ENCODE data around the gene AGAP2. TPM values are rescaled to one million over a fixed set of nuclear protein-coding genes. Genes with fewer than 3 reads are reported as not detected.

The AGAP2 gene
- total and polyA plus RNA-seq, 2 of the 13 experiments (the other 11 are each of a cell fraction or from before 2014, with no cell fraction given), result 0.38 to 0.45 TPM

- TF ChIP-seq, protein P1, sequence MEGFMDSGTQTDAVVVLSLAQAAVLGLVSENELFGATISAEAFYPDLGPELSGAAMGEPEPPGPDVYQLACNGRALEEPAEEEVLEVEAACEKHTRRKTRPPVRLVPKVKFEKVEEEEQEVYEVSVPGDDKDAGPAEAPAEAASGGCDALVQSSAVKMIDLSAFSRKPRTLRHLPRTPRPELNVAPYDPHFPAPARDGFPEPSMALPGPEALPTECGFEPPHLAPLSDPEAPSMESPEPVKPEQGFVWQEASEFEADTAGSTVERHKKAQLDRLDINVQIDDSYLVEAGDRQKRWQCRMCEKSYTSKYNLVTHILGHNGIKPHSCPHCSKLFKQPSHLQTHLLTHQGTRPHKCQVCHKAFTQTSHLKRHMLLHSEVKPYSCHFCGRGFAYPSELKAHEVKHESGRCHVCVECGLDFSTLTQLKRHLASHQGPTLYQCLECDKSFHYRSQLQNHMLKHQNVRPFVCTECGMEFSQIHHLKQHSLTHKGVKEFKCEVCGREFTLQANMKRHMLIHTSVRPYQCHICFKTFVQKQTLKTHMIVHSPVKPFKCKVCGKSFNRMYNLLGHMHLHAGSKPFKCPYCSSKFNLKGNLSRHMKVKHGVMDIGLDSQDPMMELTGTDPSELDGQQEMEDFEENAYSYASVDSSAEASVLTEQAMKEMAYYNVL (CRISPR knock-in tag; IDR thresholded peaks at IDR 0.05; ENCODE audit: borderline replicate concordance), result no peak
- no peak for TF ChIP-seq ZNF484 (CRISPR knock-in tag; IDR thresholded peaks at IDR 0.05; ENCODE audit: borderline replicate concordance, low read depth)
- no peak for TF ChIP-seq MAFF (IDR thresholded peaks at IDR 0.05; ENCODE audit: low read depth, low read length)
- TF ChIP-seq KLF11 (CRISPR knock-in tag; IDR thresholded peaks at IDR 0.05), result peak; percentile 59; the same call in 1 of the 2 replicates
- TF ChIP-seq, protein P2, sequence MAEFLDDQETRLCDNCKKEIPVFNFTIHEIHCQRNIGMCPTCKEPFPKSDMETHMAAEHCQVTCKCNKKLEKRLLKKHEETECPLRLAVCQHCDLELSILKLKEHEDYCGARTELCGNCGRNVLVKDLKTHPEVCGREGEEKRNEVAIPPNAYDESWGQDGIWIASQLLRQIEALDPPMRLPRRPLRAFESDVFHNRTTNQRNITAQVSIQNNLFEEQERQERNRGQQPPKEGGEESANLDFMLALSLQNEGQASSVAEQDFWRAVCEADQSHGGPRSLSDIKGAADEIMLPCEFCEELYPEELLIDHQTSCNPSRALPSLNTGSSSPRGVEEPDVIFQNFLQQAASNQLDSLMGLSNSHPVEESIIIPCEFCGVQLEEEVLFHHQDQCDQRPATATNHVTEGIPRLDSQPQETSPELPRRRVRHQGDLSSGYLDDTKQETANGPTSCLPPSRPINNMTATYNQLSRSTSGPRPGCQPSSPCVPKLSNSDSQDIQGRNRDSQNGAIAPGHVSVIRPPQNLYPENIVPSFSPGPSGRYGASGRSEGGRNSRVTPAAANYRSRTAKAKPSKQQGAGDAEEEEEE (CRISPR knock-in tag; IDR thresholded peaks at IDR 0.05; ENCODE audit: borderline replicate concordance), result no peak; the same call in 1 of the 2 replicates
- TF ChIP-seq ASH2L (IDR thresholded peaks at IDR 0.05; ENCODE audit: insufficient read length, low read depth, low read length), result peak; percentile 85
- TF ChIP-seq ZNF44 (CRISPR knock-in tag; IDR thresholded peaks at IDR 0.05), result 0 out of 2 replicates have a peak, but pooled peaks have one; percentile 62
- TF ChIP-seq NRL (CRISPR knock-in tag; IDR thresholded peaks at IDR 0.05; ENCODE audit: borderline replicate concordance), result peak; percentile 27; the same call in 1 of the 2 replicates
- TF ChIP-seq TFAP4 (IDR thresholded peaks at IDR 0.05; ENCODE audit: borderline replicate concordance, low read depth), result peak; percentile 87; the same call in 1 of the 2 replicates
- no peak for TF ChIP-seq ZNF251 (CRISPR knock-in tag; IDR thresholded peaks at IDR 0.05)
- TF ChIP-seq ZNF12 (CRISPR knock-in tag; IDR thresholded peaks at IDR 0.05), result 0 out of 2 replicates have a peak, but pooled peaks have one; percentile 30
- TF ChIP-seq, protein P3, sequence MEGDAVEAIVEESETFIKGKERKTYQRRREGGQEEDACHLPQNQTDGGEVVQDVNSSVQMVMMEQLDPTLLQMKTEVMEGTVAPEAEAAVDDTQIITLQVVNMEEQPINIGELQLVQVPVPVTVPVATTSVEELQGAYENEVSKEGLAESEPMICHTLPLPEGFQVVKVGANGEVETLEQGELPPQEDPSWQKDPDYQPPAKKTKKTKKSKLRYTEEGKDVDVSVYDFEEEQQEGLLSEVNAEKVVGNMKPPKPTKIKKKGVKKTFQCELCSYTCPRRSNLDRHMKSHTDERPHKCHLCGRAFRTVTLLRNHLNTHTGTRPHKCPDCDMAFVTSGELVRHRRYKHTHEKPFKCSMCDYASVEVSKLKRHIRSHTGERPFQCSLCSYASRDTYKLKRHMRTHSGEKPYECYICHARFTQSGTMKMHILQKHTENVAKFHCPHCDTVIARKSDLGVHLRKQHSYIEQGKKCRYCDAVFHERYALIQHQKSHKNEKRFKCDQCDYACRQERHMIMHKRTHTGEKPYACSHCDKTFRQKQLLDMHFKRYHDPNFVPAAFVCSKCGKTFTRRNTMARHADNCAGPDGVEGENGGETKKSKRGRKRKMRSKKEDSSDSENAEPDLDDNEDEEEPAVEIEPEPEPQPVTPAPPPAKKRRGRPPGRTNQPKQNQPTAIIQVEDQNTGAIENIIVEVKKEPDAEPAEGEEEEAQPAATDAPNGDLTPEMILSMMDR (CRISPR knock-in tag; IDR thresholded peaks at IDR 0.05), result peak; percentile 39; the same call in 1 of the 2 replicates
- TF ChIP-seq, protein P4, sequence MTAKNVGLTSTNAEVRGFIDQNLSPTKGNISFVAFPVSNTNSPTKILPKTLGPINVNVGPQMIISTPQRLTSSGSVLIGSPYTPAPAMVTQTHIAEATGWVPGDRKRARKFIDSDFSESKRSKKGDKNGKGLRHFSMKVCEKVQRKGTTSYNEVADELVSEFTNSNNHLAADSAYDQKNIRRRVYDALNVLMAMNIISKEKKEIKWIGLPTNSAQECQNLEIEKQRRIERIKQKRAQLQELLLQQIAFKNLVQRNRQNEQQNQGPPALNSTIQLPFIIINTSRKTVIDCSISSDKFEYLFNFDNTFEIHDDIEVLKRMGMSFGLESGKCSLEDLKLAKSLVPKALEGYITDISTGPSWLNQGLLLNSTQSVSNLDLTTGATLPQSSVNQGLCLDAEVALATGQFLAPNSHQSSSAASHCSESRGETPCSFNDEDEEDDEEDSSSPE (CRISPR knock-in tag; IDR thresholded peaks at IDR 0.05), result peak; percentile 73; the same call in 1 of the 2 replicates
- no peak for TF ChIP-seq ZBTB14 (CRISPR knock-in tag; IDR thresholded peaks at IDR 0.05)
- TF ChIP-seq PREB (CRISPR knock-in tag; IDR thresholded peaks at IDR 0.05), result no peak
- TF ChIP-seq IRX3 (CRISPR knock-in tag; IDR thresholded peaks at IDR 0.05; ENCODE audit: borderline replicate concordance, low read depth), result peak; percentile 80; the same call in 1 of the 2 replicates
- TF ChIP-seq EZH2 (conservative IDR thresholded peaks at IDR 0.05; ENCODE audit: low read depth, low read length), result no peak
Observed at GRCh38 chr12:57771873-57772428, 33.4 kb upstream of the AGAP2 start, which contains the start of gene METTL1 (continued).
